Measurements from ENCODE around the gene ENG. TPM values are rescaled to one million over a fixed set of nuclear protein-coding genes. Genes with fewer than 3 reads are reported as not detected.

ENG gene
- polyA plus RNA-seq, 3 donors, result 15.7 to 26.0 (median 17.9) TPM

DNA sequence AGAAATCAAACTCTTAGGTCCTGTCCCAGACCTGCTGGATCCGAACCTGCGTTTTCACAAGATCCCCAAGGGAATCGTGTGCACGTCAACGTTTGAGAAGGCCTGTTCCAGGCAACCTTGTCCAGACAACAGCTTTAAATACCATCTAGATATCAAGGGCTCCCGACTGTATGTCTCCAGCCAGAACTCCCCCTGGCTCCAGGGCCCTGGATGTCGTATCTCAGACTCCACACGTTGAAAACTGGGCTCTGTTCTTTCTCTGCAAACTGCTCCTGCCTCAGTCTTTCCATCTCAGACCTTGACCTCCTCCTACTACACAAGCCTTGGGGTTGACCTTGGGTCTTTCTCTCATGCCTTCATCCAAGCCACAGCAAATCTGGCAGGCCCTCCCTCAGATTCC is 5.8 kb upstream of the ENG start:
- intact Hi-C loops (cut with micrococcal nuclease), result loop anchor here in 1 of 2 donors (5.0 kb wide), 2 partner anchors 33 to 57 kb away; partner anchors contain the start of gene ST6GALNAC4
- no peak overlapping the region for H2AFZ ChIP-seq (ENCODE audit: insufficient read depth, low read depth, low read length, poor library complexity, severe bottlenecking)

DNA sequence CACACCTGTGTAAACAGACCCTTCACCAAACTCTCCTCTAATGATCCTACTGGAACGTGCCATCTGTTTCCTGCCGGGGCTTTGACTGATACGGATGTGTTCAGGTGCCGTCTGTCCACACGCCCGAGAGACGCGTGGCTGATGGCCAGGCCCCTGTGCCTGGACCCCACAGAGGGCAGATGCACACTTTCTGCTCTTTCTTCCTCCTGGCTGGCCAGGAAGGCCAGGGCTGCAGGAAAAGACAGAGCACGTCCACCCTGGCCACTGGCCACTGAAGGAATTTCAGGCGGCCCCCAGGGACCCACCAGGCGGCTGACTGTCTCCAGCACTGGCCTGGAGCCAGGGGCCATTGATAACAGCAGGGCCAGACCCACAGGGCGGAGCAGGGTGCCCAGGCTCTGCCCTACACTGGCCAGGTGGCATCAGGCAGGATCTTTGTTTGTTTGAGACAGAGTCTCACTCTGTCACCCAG is 3.6 kb upstream of the ENG start:
- H3K9ac ChIP-seq (ENCODE audit: insufficient read depth, low read length, poor library complexity, severe bottlenecking), result no peak overlapping the region
- WGBS (ENCODE audit: insufficient coverage), result 38% methylated on average over 12 of the region's 12 CpGs
- H3K4me3 Mint-ChIP-seq, result peak overlapping the region in 1 of 2 donors; percentile 1

More for the DNA sequence above, 5.8 kb upstream of the ENG start:
- Mint-ChIP-seq H3K4me1 (peaks cover 56% of the 10 kb centered on the region), H3K27ac (peak overlapping the region in 1 of 7 donors; percentile 61), H3K27me3 (ENCODE audit: low read depth in 3 of 3) (peaks cover 0 to 5% (median 1%) of the 10 kb centered on the region in 3 donors), H3K9me3 (peaks cover 0 to 2% (median 0%) of the 10 kb centered on the region in 7 donors), H3K36me3 (peaks cover 3 to 4% of the 10 kb centered on the region in 2 donors), H3K4me3 (no peak overlapping the region)
- Histone ChIP-seq H3K4me2 (replicated peaks; ENCODE audit: extremely low read depth, low read length, poor library complexity, severe bottlenecking) (no peak overlapping the region), H3K9me3 (replicated peaks in 1 of 2; ENCODE audit: control insufficient read depth in 1 of 2, insufficient read depth in 1 of 2, low read length in 2 of 2) (no peaks in the 10 kb centered on the region), H3K36me3 (replicated peaks in 1 of 2; ENCODE audit: control insufficient read depth in 1 of 2, insufficient read depth in 2 of 2, low read length in 2 of 2) (no peaks in the 10 kb centered on the region), H3K4me1 (ENCODE audit: control insufficient read depth in 1 of 2, insufficient read depth in 2 of 2, low read length in 2 of 2) (peaks cover 48 to 57% of the 10 kb centered on the region in 2 donors), H3K4me3 (replicated peaks in 1 of 3; ENCODE audit: low read depth in 2 of 3, low read length in 3 of 3) (no peak overlapping the region), H3K27me3 (ENCODE audit: control insufficient read depth in 2 of 2, insufficient read depth in 2 of 2, low read length in 2 of 2) (no peaks in the 10 kb centered on the region), H3K79me2 (ENCODE audit: insufficient read depth, low read length) (no peaks in the 10 kb centered on the region), H4K20me1 (ENCODE audit: insufficient read depth, low read length) (no peaks in the 10 kb centered on the region), H3K27ac (ENCODE audit: low read depth in 1 of 2, low read length in 2 of 2) (no peak overlapping the region), H3K9ac (ENCODE audit: insufficient read depth, low read length, poor library complexity, severe bottlenecking) (no peak overlapping the region)
- TF ChIP-seq, protein P1, sequence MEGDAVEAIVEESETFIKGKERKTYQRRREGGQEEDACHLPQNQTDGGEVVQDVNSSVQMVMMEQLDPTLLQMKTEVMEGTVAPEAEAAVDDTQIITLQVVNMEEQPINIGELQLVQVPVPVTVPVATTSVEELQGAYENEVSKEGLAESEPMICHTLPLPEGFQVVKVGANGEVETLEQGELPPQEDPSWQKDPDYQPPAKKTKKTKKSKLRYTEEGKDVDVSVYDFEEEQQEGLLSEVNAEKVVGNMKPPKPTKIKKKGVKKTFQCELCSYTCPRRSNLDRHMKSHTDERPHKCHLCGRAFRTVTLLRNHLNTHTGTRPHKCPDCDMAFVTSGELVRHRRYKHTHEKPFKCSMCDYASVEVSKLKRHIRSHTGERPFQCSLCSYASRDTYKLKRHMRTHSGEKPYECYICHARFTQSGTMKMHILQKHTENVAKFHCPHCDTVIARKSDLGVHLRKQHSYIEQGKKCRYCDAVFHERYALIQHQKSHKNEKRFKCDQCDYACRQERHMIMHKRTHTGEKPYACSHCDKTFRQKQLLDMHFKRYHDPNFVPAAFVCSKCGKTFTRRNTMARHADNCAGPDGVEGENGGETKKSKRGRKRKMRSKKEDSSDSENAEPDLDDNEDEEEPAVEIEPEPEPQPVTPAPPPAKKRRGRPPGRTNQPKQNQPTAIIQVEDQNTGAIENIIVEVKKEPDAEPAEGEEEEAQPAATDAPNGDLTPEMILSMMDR (IDR thresholded peaks at IDR 0.05), result no peak
- WGBS (ENCODE audit: insufficient coverage), result 95% methylated on average over 7 of the region's 8 CpGs
- DNase-seq, result no peak

More for the DNA sequence above, 3.6 kb upstream of the ENG start:
- Histone ChIP-seq H3K4me1 (ENCODE audit: control insufficient read depth in 1 of 2, insufficient read depth in 2 of 2, low read length in 2 of 2) (peaks cover 60 to 61% of the 10 kb centered on the region in 2 donors), H3K36me3 (replicated peaks in 1 of 2; ENCODE audit: control insufficient read depth in 1 of 2, insufficient read depth in 2 of 2, low read length in 2 of 2) (no peaks in the 10 kb centered on the region), H3K79me2 (ENCODE audit: insufficient read depth, low read length) (no peaks in the 10 kb centered on the region), H3K9me3 (replicated peaks in 1 of 2; ENCODE audit: control insufficient read depth in 1 of 2, insufficient read depth in 1 of 2, low read length in 2 of 2) (no peaks in the 10 kb centered on the region), H3K27ac (ENCODE audit: low read depth in 1 of 2, low read length in 2 of 2) (no peak overlapping the region), H3K4me3 (replicated peaks in 1 of 3; ENCODE audit: low read depth in 2 of 3, low read length in 3 of 3) (no peak overlapping the region), H2AFZ (ENCODE audit: insufficient read depth, low read depth, low read length, poor library complexity, severe bottlenecking) (no peak overlapping the region), H4K20me1 (ENCODE audit: insufficient read depth, low read length) (peaks cover 2% of the 10 kb centered on the region), H3K4me2 (replicated peaks; ENCODE audit: extremely low read depth, low read length, poor library complexity, severe bottlenecking) (no peak overlapping the region), H3K27me3 (ENCODE audit: control insufficient read depth in 2 of 2, insufficient read depth in 2 of 2, low read length in 2 of 2) (no peaks in the 10 kb centered on the region)
- Mint-ChIP-seq H3K27ac (no peak overlapping the region), H3K9me3 (peaks cover 0 to 2% (median 0%) of the 10 kb centered on the region in 7 donors), H3K27me3 (ENCODE audit: low read depth in 3 of 3) (peaks cover 0 to 5% (median 1%) of the 10 kb centered on the region in 3 donors), H3K4me1 (peaks cover 59% of the 10 kb centered on the region), H3K36me3 (peaks cover 3 to 4% of the 10 kb centered on the region in 2 donors)
- intact Hi-C loops (cut with micrococcal nuclease), result no loop called here
- TF ChIP-seq, protein P1 (IDR thresholded peaks at IDR 0.05), result no peak
- no peak for DNase-seq

All from CD14-positive monocyte (primary cell).